ENCODE measurements around the gene SYNM. TPM values are rescaled to one million over a fixed set of nuclear protein-coding genes. Genes with fewer than 3 reads are reported as not detected.
A peak's percentile ranks its signal among the peaks of the same experiment; 100 is the strongest.

The SYNM gene
- total RNA-seq, 4 donors from 2014 or later: 4.7 to 32.8 (median 10.7) TPM

DNA sequence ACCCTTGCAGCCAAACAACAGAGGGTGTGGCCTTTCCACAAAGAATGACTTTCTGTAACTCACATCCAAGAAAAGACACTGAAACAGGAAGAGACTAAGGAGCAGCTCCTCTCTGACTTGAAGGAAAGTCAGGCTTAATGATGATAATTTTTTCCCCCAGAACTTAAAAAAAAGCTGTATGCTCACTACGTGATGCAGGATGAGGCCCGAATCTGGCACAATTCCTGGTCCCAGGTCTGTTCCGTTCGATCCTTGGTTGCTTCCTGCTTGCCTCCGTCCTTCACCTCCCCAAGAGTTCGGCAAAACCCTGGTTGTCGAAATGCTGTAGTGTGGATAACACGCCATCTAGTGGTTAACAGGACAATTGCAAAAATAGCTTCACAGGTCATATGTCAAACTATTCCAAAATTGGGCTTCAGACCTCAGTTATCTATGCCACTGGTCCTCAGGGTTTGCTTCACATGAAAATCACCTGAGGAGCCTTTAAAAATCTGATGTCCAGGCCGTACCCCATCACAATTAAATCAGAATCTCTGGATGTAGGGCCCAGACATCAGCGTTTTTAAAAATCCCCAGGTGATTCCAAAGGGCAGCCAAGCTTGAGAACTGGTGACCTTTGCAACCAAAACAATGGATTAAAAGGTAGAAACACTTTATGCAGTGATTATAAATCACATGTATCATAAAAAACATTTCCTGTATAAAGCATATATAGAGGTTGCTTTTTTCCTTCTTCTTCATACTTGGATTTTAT lies 28.1 kb upstream of the SYNM start:
- intact Hi-C loops (cut with DNase I; ENCODE audit: low total_unique reads): loop anchor here (10.0 kb wide), 1 partner anchor 632 kb away; no protein-coding TSS in a partner anchor
- peak; percentile 58 to 86 for DNase-seq (ENCODE audit: low spot score in 2 of 2)
- TF ChIP-seq POLR2A (IDR thresholded peaks at IDR 0.05): no peak
- peak in 1 of 3 donors; percentile 58 for TF ChIP-seq CTCF (IDR thresholded peaks at IDR 0.05)
- WGBS, 2 donors: 7 to 8% methylated on average over 10 of the region's 10 CpGs
- no peak overlapping the region for H3K4me3 ChIP-seq (ENCODE audit: low read depth, poor library complexity, severe bottlenecking)

- 86 to 91% methylated on average over 1 of the region's 1 CpG for WGBS, 2 donors
- H3K4me3 ChIP-seq (ENCODE audit: low read depth, poor library complexity, severe bottlenecking): no peak overlapping the region
- intact Hi-C loops (cut with DNase I; ENCODE audit: low total_unique reads): no loop called here
- TF ChIP-seq POLR2A (IDR thresholded peaks at IDR 0.05) (no peak), CTCF (IDR thresholded peaks at IDR 0.05) (no peak)
- DNase-seq (ENCODE audit: low spot score in 2 of 2): no peak
Observed at GRCh38 chr15:99082798-99083197, 22.1 kb upstream of the SYNM start.

GRCh38 chr15:99084965-99085364 lies 19.9 kb upstream of the SYNM start:
- H3K4me3 ChIP-seq (ENCODE audit: low read depth, poor library complexity, severe bottlenecking): no peak overlapping the region
- DNase-seq (ENCODE audit: low spot score in 2 of 2): peak in 1 of 2 donors; percentile 74
- TF ChIP-seq POLR2A (IDR thresholded peaks at IDR 0.05): no peak
- TF ChIP-seq CTCF (IDR thresholded peaks at IDR 0.05): no peak
- 94 to 95% methylated on average over 10 of the region's 10 CpGs for WGBS, 2 donors
- intact Hi-C loops (cut with DNase I; ENCODE audit: low total_unique reads): no loop called here

DNA sequence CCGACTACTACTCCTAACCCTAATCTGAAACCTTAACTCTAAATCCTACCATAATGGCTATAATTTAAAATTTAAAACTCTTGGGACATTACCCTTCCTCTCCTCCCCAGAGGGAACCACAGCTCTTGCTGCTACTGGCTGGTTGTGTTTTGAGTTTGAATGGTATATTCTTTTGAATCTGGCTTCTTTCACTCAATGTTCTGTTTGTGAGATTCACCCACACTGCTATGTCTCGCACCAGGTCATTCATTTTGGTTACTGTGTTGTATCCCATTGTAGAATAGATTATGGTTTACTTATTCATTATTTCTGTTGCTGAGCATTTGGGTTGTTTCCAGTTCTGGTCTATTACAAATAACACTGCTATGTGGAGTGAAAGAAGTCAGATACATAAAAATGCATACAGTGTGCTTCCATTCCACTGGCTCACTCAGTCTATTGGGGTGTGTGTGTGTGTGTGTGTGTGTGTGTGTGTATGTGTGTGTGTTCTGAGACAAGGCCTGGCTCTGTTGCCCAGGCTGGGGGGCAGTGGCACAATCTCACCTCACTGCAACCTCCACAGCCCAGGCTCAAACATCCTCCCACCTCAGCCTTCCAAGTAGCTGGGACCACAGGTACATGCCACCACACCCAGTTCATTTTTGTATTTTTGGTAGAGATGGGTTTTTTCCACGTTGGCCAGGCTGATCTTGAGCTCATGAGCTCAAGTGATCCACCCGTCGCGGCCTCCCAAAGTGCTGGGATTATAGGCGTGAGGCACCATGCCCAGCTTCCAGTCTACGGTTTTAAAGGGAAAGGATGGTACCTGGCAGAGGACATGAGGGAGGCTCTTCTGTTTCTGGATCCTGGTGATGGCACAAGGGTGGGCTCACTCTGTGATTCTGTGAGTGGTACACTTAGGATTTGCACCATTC lies 19.2 kb upstream of the SYNM start:
- intact Hi-C loops (cut with DNase I; ENCODE audit: low total_unique reads): no loop called here
- no peak for DNase-seq (ENCODE audit: low spot score in 2 of 2)

DNA sequence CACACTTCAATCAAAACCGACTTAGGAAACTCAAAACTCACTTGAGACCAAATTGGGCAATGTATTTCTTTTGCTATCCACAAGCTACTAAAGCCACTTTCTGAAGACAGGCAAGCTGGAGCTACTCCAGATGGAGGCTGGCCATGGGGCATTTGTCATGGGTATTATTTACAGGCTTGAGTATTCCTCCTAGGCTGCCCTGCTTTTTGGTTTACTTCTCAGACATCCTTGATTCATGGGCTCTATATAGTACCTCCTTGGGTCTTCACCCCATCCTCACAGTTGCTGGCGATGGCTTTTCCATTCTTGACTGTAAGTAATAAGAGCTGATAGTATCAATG lies 18.6 kb upstream of the SYNM start:
- peak in 1 of 2 donors; percentile 73 for DNase-seq (ENCODE audit: low spot score in 2 of 2)
- no peak for TF ChIP-seq CTCF (IDR thresholded peaks at IDR 0.05)
- TF ChIP-seq POLR2A (IDR thresholded peaks at IDR 0.05): no peak

More for the DNA sequence above, 19.2 kb upstream of the SYNM start:
- 80 to 81% methylated on average over 8 of the region's 8 CpGs for WGBS, 2 donors
- TF ChIP-seq CTCF (IDR thresholded peaks at IDR 0.05) (no peak), POLR2A (IDR thresholded peaks at IDR 0.05) (no peak)
- no peak overlapping the region for H3K4me3 ChIP-seq (ENCODE audit: low read depth, poor library complexity, severe bottlenecking)

More for the DNA sequence above, 18.6 kb upstream of the SYNM start:
- WGBS, 2 donors: 95 to 98% methylated on average over 2 of the region's 2 CpGs
- no peak overlapping the region for H3K4me3 ChIP-seq (ENCODE audit: low read depth, poor library complexity, severe bottlenecking)
- intact Hi-C loops (cut with DNase I; ENCODE audit: low total_unique reads): no loop called here
